ENCODE results near the gene DIPK1B.
"Not testable (repeated sequence)": the region's sequence is repeated elsewhere in the genome, so short reads cannot be mapped to it uniquely, and the experiment has no call there.

DIPK1B gene

DNA sequence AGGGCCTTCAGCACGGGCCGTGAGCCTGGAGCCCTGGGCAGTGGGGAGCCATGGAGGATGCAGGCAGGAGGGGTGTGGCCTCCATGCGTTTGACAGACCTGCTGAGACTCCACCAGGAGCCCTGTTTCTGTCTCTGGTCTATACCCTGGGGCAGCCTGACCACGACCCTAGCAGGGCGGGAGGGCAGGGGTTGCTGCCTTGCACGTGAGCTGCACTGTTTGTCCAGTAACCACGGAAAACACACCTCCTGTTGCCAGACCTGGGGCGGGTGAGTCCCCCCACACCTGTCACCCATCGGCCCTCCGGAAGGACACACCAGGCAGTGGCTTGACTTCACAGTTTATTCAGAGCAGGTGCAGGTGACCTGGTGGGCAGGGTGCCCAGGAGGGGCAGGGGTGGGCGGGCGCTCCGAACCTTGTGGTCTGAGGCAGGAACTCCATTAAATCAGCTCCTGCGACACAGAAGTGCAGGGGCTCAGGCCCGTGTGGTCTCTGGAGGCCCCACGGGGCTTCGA lies 41.7 kb downstream of the DIPK1B start:
- DNase-seq (ENCODE audit: low read depth), result no peak

DNA sequence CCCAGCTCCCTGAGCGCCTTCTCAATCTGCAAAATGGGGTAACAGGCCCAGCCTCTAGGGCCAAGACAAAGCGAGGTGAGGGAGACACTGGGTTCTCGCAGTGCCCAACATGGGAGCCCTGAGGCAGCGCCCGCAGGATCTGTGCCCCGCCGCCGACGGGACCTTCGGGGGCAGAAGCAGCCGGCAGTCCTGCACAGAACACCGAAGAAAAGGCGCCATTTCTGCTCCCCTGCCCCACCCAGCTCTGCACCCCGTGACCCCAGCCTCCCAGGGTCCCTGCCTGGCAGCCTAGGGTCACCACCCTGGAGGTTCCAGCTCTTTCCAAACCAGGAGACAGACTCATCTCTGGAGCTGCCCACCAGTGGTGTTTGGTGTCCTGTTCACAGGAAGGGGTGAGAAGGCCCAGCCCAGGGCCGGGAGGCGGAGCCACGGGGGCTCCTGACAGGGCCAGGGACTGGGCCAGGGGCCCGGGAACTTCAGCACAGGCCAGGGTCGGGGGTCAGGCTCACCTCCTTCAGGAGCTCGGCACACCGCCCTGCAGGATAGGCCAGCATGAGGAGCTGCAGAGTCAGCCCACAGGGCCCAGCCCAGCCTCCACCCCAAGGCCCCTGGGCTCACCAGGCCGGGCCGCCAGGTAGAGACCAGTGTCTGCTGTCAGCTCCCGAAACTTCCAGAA lies 42.4 kb downstream of the DIPK1B start:
- DNase-seq (ENCODE audit: low read depth), result no peak

- DNase-seq (ENCODE audit: low read depth), result not testable (repeated sequence)
These were observed 43.1 kb downstream of the DIPK1B start for GRCh38 chr9:136755302-136756133.

- DNase-seq (ENCODE audit: low read depth), result no peak
These were observed 43.7 kb downstream of the DIPK1B start for GRCh38 chr9:136756134-136756438.

GRCh38 chr9:136756836-136757235 lies 44.5 kb downstream of the DIPK1B start:
- DNase-seq (ENCODE audit: low read depth), result no peak

DNA sequence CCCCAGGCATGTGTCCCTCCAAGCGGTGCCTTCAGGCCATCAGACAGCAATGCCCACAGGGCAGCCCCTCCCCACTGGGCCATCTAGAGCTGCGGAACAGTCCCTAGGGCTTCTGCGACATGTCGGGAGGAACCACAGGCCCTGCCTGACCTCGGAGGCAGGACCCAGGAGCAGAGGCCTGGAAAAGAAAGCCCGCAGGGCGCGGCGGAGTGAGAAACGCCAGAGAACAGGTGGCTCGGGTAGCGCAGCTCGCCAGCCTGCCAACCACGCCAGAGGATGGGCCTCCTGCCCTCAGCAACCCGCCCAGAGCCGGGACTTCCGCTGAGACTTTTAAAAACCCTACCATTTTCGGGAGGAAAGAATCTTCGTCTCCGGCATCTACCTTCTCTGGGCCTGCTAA lies 45.0 kb downstream of the DIPK1B start:
- DNase-seq (ENCODE audit: low read depth), result no peak

DNA sequence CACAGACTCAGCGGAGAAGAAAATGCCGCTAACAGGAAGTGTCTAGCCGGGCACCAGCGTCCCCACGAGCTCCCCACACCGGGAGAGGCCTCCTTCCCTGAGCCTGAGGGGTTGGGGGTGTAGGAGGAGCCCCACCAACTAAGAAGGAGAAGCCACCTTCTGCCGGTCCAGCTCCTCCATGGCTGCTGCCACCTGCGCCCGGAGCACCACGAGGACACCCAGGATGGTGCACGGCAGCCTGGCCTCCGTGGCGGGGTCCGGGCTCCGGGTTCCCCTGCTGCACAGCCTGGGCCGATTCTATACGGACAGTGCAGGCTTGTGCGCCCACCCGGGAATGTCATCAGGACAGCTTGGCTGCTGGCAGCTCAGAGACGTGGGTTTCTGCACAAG lies 45.4 kb downstream of the DIPK1B start:
- no peak for DNase-seq (ENCODE audit: low read depth)

GRCh38 chr9:136759001-136759400 lies 46.6 kb downstream of the DIPK1B start:
- DNase-seq (ENCODE audit: low read depth), result no peak

GRCh38 chr9:136759436-136760325 lies 47.3 kb downstream of the DIPK1B start:
- DNase-seq (ENCODE audit: low read depth), result no peak

DNA sequence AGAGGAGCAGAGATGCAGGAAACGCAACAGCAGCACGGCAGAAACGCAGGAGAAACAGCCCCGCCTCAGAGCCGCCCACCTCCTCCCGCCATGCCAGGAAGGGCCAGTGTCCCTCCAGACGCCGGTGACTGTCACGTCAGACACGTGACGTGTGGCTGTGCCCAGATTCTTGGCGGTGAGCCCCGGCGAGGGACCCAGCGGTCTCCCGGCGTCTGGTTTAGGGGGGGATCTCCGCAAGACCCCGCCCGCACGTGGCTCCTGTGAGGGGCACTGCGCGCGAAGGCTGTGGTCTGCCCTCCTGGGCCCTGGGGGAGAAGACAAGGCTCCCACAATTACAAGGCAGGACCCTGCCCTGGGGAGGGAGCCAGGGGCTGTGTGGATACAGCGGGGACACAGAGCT lies 48.1 kb downstream of the DIPK1B start:
- no peak for DNase-seq (ENCODE audit: low read depth)

- peak; percentile 8 for DNase-seq (ENCODE audit: low read depth)
These were observed 48.6 kb downstream of the DIPK1B start for GRCh38 chr9:136760834-136761544.

GRCh38 chr9:136761545-136761981 lies 49.2 kb downstream of the DIPK1B start:
- DNase-seq (ENCODE audit: low read depth), result no peak

GRCh38 chr9:136762221-136762691 lies 49.9 kb downstream of the DIPK1B start:
- no peak for DNase-seq (ENCODE audit: low read depth)

DNA sequence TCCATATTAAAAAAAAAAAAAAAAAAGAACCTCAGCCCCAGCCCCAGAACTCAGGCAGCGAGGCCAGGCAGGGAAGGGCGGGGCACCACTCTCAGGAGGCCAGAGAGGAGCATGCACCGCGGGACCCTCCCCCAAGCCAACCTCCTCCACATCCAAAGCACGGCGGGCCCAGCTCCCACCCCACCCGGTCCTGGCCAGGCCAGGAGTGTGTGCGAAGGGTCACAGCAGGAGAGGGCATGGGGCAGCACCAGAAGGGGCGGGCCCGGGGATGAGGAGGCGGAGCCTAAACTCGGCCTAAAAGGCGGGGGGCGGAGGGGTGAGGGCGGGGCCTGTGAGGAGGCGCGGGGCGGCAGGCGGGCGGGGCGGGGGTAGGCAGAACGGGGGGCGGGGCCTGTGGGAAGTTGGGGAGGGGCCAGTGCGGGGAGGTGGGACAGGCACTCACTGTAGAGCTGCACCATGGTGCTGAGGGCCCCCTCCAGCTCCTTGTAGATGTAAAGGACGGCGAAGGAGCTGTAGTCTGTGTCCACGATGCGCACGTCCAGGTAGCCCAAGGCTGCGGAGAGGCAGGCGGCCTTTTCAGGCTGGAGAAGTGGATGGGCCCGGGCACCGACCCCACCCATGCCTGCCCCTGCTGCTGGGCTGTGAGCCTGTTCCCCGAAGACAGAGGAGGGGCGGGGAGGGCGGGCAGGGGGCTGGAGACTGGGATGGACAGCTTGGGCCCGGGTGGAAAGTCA lies 50.7 kb downstream of the DIPK1B start:
- no peak for DNase-seq (ENCODE audit: low read depth)

DNA sequence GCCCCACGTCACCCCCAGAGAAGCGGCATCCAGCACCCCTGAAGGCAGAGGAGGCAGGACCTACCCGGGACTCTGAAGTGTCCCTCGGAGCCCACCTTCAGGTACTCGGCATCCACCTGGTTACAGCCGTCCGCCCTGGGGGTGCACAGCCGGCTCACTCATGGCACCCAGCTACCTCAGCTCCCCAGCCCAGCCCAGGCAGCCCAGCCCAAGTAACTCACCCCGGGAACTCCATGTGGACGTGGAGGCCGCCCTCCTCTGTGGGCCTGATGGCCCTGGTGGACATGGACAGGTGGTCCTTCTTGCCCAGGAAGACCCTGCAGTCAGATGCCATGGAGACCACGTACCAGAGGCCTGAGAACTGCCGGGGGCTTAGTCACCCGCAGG lies 51.3 kb downstream of the DIPK1B start:
- no peak for DNase-seq (ENCODE audit: low read depth)

DNA sequence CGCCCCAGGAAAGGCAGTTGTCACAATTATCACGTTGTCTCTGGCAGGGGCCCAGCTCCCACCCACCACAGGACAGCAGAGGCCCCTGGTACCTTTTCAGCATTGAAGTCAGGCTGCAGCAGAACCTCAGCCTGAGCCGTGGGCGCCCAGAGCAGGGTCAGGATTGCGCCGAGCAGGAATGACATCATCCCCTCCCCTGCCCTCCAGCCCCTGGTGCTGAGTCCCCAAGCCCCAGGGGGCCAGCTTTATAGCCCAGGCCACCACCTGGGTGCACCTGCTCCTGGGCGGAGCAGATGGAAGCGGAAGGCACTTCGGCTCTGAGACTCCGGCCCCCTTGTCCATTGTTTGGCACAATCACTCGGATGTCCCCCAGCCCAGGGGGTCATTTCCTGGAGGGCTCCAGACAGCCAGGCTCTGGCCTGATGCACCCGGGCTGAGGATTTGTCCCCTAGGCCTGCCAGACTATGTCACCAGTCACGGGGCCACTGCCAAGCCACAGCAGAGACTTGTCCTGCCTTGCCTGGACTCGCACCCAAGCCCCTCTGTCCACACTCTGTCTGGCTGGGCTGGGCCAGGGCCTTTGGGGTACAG lies 52.0 kb downstream of the DIPK1B start, which contains the start of gene LCN15:
Gene LCN15, minus strand, starts transcription at position 218 of the 591 bp plus-strand sequence. Its CDS starts 30 bp downstream, at position 188.
- DNase-seq (ENCODE audit: low read depth), result no peak

- DNase-seq (ENCODE audit: low read depth), result no peak
These were observed 52.7 kb downstream of the DIPK1B start for GRCh38 chr9:136765041-136765440.

- not testable (repeated sequence) for DNase-seq (ENCODE audit: low read depth)
These were observed 53.5 kb downstream of the DIPK1B start for GRCh38 chr9:136765745-136766409.

- DNase-seq (ENCODE audit: low read depth), result not testable (repeated sequence)
These were observed 54.2 kb downstream of the DIPK1B start for GRCh38 chr9:136766410-136767120.

All from HS-5 (cell line).